GM21717 (cell line): Measurements from ENCODE around the gene SCART1.
"Not testable (repeated sequence)": the region's sequence is repeated elsewhere in the genome, so short reads cannot be mapped to it uniquely, and the experiment has no call there.

Experiments
- ATAC-seq: cut with Tn5 transposase; IDR thresholded peaks from one replicate; pipeline ENCODE4 v1.9.1; 2021; ENCODE audit warnings: mild to moderate bottlenecking, moderate library complexity; ENCODE audit not compliant: unreplicated experiment

The SCART1 gene

DNA sequence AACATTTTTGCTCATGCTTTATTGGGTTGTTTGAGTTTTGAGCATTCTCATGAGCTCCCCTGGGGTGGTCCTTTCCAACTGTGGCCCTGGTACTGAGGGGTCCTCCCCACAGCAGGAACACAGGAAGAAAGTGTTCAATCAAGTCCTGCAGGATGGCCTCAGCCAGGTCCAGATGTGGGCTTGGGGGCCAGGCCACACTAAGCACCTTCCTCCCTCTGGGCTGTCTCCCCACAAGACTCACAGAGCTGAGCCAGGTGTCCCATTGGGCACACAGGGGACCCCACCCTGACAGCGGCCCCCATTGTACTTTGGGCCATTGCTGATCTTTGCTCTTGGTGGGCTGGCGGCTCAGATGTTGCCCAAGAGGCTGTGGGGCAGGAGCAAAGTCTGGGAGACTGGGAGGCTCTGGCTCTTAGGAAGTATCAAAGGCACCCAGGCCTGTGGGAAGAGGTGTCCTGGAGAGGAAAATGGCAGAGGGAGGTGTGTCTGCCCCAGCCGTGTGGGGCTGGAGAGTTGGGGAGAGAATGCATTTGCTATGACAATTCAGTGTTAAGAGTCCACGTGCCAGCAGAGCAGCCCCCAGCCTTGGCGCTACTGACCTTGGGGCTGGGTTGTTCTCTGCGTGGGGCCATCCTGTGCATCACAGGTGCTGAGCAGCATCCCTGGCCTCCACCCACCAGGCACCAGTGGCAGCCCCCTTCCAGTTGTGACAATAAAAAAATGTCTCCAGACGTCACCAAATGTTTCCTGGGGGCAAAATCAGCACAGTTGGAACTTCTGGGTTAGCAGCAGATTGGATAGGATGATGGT, 17.8 kb downstream of the SCART1 start:
- no peak for ATAC-seq

- no peak for ATAC-seq
Observed at GRCh38 chr10:133473270-133473669, 19.5 kb downstream of the SCART1 start.

DNA sequence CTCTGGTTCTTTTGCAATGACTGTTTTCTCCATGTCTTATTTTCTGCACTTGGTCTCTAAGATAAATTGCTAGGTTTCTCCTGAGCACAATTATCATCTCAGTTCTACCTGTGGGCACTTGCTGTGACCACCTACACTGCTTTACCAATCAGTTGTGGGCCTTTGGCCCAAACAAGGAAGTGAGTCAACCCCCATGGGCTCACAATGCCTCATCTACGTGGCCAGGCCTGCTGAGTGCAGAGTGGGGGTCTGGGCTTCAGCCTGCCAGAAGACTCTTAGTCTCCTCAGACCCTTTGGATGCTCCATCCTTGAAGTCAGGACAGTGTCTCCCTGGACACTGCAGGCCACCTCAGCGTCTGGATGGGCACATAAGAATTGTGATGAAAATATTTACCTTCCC, 20.3 kb downstream of the SCART1 start:
- ATAC-seq = no peak

DNA sequence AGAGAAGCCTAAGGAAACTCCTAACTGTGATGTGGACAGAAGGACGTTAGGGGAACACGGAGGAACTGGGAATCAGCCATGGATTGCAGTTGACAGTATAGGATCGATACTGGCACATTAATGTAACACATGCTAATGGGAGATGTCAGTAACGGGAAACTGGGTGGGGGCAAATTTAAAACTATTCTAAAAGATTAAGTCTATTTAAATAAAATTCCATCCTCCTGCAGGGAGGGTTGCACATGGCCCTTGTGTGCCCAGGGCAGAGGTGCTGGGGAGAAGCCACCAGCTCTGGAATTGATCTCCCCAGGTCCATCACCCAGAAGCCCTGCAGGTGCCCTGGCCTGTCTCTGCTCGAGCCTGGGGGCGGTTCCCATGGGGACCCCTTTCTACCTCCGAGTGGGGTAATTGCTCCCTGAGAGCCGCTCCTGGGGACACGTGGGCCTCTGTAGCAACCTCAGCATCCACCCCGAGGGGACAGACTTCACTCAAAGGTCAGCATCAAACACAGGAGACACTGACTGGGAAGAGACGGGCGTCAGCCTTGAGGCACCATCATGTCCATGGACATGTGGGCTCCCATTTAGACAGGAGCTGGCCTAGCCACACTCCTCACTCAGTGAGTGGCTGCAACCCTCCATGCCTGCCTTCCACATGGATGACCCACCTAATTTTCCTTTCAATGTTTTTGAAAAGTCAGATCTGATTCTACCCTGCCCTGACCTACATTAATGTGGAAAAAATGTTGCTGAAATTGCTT, 21.1 kb downstream of the SCART1 start:
- ATAC-seq = no peak

DNA sequence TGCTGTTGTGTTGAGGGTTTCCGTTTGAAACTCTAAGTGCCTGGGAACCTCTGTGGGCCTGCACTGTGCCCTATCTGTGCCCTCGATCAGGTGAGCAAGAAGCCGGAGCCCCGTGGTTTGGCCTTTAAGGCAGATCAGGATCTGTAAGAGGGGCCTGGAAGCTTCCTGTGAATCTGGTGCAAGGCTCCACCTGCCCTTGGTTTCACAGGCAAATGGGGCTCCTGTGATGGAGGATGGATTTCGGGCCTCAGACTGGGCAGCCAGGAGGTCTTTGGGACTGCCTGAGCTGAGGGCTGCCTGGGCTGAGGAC, 21.6 kb downstream of the SCART1 start:
- no peak for ATAC-seq

GRCh38 chr10:133475821-133476640, 22.3 kb downstream of the SCART1 start:
- no peak for ATAC-seq

- no peak for ATAC-seq
Observed at GRCh38 chr10:133476641-133476990, 22.9 kb downstream of the SCART1 start.

GRCh38 chr10:133481086-133481643, 27.4 kb downstream of the SCART1 start:
- no peak for ATAC-seq

GRCh38 chr10:133481657-133482056, 27.9 kb downstream of the SCART1 start:
- no peak for ATAC-seq

GRCh38 chr10:133484818-133485217, 31.1 kb downstream of the SCART1 start:
- no peak for ATAC-seq

- no peak for ATAC-seq
Observed at GRCh38 chr10:133487085-133487484, 33.3 kb downstream of the SCART1 start.

DNA sequence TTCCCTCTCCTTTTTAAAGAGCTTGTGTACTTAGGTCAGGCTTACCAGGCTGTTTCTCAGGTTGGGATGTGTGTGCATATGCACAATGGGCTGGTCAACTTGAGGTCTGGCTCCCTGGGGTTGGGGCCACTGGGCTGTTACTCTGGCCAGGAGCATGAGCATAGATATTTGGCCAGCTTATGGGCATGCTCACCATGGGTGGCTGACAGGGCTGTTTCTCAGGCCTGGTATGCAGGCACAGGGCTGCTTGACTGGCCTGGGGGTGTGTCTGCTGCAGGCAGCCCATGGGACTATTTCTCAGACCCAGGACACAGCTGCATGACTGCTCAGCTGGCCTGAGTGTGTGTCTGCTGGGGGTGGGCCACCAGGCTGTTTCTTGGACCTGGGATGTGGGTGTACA, 34.6 kb downstream of the SCART1 start:
- ATAC-seq = no peak

DNA sequence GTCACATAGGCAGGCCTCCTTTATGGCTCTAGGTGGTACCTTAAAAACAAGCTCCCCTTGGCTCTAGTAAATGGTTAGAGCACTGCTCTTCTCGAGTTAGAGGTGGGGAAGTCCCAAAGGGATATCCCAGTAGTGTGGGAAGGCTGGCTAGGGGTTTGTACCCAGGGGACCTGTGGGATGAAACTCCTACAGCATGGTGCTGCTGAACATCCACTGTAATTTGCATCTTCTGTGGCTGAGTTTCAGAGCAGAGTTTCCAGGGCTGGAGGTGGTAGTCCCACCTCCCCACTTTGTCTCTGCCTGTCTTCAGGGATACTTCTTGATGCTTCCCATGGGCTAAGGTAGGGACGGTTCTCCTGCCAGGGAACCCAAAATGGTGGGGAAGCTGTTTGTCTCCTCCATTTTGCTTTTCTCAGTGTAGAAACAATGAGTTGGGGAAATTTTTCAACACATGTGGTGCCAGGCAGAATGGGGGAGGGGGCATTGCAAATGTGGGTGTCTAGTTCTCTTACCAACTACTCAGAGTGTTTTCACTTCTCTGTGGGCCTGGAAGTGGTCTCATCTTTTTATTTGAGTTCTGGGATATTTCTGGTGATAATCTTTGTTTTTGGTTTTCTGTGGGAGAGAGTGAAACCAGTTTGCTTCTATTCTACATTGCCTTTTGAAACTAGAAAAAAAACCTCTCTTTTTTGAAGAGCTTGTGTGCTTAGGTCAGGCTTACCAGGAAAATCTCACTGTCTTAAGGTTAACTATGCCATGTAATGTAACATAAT, 36.3 kb downstream of the SCART1 start:
- peak; percentile 78 for ATAC-seq

DNA sequence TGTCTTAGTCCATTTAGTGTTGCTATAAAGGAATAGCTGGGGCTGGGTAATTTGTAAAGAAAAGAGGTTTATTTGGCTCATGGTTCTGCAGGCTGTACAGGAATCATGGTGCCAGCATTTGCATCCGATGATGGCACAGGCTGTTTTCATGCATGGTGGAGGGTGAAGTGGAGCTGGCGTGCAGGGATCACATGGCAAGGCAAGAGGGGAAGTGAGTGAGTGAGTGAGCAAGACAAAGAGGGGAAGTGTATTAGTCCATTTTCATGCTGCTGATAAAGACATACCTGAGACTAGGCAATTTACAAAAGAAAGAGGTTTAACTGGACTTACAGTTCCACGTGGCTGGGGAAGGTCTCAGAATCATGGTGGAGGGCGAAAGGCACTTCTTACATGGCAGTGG, 39.8 kb downstream of the SCART1 start:
- not testable (repeated sequence) for ATAC-seq

- not testable (repeated sequence) for ATAC-seq
Observed at GRCh38 chr10:133497363-133497762, 43.6 kb downstream of the SCART1 start.

DNA sequence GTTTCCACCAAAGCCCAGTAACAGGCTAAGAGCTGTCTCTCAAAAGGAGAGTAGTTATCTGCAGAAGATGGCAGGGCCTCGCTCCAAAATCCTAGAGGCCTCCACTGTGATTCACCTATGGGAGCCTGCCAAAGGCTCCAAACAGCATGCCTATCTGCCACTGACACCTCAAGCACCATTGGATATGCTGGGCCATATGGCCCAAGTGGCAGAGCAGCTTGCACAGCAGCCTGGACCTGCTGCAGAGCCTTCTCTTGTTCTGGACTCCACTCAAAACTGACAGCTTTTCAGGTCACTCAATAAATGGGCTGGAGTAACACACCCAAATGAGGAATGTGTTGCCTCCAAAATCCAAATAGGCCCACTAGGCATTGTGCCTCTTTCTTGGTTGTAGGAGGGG, 45.4 kb downstream of the SCART1 start:
- ATAC-seq = not testable (repeated sequence)

GRCh38 chr10:133500897-133501296, 47.2 kb downstream of the SCART1 start:
- not testable (repeated sequence) for ATAC-seq

DNA sequence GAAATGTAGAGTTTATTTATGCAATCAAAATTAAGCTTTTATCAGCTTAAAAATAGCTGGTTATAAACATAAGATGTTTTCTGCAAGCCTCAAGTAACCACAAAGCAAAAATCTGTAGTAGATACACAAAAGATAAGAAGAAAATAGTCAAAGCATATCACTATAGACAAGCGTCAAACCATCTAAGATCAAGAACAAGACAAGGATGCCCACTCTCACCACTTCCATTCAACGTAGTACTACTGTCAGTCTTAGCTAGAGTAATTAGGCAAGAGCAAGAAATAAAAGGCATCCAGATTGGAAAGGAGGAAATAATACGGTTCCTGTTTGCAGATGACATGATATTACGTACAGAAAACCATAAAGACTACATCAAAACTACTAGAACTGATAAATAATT, 56.0 kb downstream of the SCART1 start:
- no peak for ATAC-seq

DNA sequence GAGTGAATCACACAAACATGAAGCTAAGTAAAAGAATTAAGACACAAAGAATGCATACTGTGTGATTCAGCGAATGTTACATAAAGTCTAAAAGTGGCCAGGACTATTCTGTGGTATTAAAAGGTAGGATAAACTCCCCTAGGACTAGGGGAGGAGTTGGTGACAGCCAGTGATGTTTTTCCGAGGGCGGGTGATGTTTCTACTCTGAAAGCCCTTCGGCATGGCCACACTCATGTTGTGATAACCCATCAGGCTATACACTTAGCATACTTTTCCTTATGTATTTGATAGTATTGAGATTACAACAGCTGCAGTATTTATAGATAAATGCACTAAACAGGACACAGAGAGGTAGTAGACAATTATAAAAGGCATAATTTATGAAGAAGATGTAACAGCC, 57.7 kb downstream of the SCART1 start:
- no peak for ATAC-seq

DNA sequence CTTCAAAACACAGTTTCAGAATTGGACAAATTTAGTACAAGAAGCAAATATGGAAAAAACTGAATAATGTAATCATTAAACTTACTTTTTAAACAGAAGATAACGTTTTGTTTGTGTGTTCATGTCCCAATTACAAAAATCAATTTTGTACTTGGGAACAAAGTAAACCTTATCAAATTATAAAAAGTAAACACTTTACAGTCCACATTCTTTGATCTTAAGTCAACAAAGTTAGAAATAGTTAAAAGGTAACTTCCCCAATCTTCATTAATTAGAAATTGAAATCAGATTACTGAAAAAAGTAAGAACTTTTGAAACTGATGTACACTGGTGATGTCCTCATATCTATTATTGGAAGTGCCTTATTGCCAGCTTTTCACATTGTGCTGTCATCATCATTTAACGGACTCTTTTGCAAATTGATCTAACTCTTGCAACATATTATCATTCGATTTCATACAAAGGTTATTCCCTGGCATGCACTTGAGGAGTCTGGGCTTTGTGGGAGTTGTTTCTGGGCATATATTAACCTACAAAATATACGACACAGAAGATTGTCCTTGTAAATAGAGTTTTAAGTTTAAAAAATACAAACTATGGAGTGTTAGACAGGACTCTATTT, 58.3 kb downstream of the SCART1 start:
- no peak for ATAC-seq
